ENCODE results near the gene NFKBIA. TPM values are rescaled to one million over a fixed set of nuclear protein-coding genes. Genes with fewer than 3 reads are reported as not detected.

NFKBIA gene
- polyA plus RNA-seq, 1 donor (not counting 4 experiments of a cell fraction or from before 2014, with no cell fraction given) = 123 TPM

DNA sequence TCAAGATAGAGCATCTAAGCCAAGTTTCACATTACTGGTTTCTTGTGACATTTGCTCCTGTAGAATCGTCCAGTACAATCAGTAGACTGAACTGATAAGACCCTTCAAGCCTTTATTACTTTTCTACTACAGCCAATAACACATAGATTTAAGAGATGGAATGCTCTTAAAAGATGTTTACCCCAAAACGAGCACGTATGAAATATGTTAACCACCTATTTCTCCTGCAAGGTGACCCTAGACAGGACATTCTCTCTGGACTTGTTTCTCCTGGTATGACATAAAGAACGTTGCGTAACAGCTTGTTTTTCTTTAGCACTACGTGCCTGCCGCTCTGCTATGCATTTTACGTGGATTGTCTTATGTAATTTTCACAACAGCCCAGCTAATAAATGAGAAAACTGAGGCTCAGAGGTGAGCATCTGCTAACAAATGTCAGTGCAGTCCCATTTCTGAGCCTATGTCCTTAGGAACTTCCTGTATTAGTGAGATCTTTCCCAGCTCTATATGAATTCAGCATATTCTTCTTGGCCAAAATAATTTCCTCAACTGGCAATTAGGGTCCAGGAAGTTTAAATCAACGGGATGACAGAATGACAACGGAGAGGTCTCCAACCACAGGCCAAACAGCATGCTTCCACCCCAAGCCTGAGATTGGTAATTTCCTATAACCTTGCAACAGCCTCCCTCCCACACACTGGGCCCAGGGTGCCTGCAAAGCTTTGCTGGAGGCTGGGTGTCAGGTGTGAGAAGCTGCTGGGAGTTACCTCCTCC is 3.7 kb downstream of the NFKBIA start:
- TF ChIP-seq, protein P1, sequence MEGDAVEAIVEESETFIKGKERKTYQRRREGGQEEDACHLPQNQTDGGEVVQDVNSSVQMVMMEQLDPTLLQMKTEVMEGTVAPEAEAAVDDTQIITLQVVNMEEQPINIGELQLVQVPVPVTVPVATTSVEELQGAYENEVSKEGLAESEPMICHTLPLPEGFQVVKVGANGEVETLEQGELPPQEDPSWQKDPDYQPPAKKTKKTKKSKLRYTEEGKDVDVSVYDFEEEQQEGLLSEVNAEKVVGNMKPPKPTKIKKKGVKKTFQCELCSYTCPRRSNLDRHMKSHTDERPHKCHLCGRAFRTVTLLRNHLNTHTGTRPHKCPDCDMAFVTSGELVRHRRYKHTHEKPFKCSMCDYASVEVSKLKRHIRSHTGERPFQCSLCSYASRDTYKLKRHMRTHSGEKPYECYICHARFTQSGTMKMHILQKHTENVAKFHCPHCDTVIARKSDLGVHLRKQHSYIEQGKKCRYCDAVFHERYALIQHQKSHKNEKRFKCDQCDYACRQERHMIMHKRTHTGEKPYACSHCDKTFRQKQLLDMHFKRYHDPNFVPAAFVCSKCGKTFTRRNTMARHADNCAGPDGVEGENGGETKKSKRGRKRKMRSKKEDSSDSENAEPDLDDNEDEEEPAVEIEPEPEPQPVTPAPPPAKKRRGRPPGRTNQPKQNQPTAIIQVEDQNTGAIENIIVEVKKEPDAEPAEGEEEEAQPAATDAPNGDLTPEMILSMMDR (optimal IDR thresholded peaks at IDR 0.05 in 1 of 3, IDR thresholded peaks at IDR 0.05 in 1 of 3, conservative IDR thresholded peaks at IDR 0.05 in 1 of 3; ENCODE audit: extremely low read depth in 1 of 3, insufficient read depth in 2 of 3, low read length in 3 of 3) = no peak
- TF ChIP-seq EZH2 (IDR thresholded peaks at IDR 0.05; ENCODE audit: low read length) = no peak
- H3K4me2 ChIP-seq (ENCODE audit: control insufficient read depth, extremely low read depth, insufficient read depth, low read depth, low read length) = peak overlapping the region; percentile 100
- H3K27me3 ChIP-seq (ENCODE audit: control insufficient read depth, extremely low read depth, insufficient read depth, low read length) = no peaks in the 10 kb centered on the region
- peaks cover 13 to 31% of the 10 kb centered on the region in 2 experiments for H3K36me3 ChIP-seq (ENCODE audit: control insufficient read depth in 2 of 2, extremely low read depth in 1 of 2, insufficient read depth in 2 of 2, low read length in 2 of 2)
- H3K9me3 ChIP-seq (ENCODE audit: control insufficient read depth, low read depth, low read length) = no peaks in the 10 kb centered on the region
- peaks cover 16% of the 10 kb centered on the region for H4K20me1 ChIP-seq (ENCODE audit: control insufficient read depth, extremely low read depth, insufficient read depth, low read length)
- H3K4me3 ChIP-seq (ENCODE audit: control insufficient read depth in 2 of 3, extremely low read depth in 1 of 3, insufficient read depth in 2 of 3, low read depth in 1 of 3, low read length in 3 of 3) = peak overlapping the region in 1 of 3 experiments; percentile 25
- dilution Hi-C loops (cut with MboI; ENCODE audit: extremely low pct_ligation_motif_present, low sequenced_read_pairs) = no loop called here
- H3K9me1 ChIP-seq (ENCODE audit: control insufficient read depth, extremely low read depth, insufficient read depth, low read length) = peaks cover 7% of the 10 kb centered on the region
- FAIRE-seq (no peak), DNase-seq (ENCODE audit: low read depth, low spot score) (no peak)
- peak overlapping the region; percentile 98 for H3K27ac ChIP-seq (ENCODE audit: control insufficient read depth, insufficient read depth, low read length)
- no peak overlapping the region for H2AFZ ChIP-seq (ENCODE audit: control insufficient read depth, low read length)
- peak overlapping the region; percentile 99 for H3K9ac ChIP-seq (ENCODE audit: control insufficient read depth, extremely low read depth, insufficient read depth, low read length)
- H3K79me2 ChIP-seq (ENCODE audit: control insufficient read depth, insufficient read depth, low read length) = peaks cover 15% of the 10 kb centered on the region
- H3K4me1 ChIP-seq (ENCODE audit: control insufficient read depth, extremely low read depth, insufficient read depth, low read length) = peaks cover 39% of the 10 kb centered on the region

DNA sequence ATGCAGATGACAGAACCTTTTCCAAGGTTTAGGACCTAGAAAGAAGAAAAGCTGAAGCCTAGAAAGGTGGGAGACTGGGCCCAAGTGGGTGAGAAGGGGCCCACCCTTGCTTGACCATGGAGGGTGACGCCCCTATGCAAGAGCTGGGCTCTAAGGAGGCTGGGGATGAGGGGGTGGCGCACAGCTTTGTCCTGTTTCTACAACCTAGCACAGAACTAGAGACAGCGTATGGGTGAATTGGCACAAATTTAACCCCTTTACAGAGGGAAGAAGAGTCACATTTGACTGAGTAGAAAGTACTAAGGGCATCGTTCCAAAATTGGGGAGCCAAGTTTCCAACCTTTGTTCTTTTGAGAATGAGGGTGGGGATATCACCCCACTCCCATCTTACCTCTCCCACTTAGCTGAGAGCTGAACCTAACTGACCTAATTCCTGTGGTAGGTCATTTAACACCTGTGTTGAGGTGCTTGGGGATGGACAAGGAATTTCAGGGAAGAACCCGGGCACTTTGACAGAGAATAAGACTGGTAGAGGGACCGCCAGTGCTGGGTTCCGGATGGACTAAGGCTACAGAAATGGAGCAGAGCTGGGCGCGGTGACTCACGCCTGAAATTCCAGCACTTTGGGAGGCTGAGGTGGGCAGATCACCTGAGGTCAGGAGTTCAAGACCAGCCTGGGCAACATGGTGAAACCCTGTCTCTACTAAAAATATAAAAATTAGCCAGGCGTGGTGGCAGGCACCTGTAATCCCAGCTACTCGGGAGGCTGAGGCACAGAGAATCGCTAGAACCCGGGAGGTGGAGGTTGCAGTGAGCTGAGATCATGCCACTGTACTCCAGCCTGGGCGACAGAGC is 5.2 kb downstream of the NFKBIA start:
- no peak overlapping the region for H3K9ac ChIP-seq (ENCODE audit: control insufficient read depth, extremely low read depth, insufficient read depth, low read length)
- H3K9me1 ChIP-seq (ENCODE audit: control insufficient read depth, extremely low read depth, insufficient read depth, low read length) = peaks cover 7% of the 10 kb centered on the region
- no peak overlapping the region for H3K4me2 ChIP-seq (ENCODE audit: control insufficient read depth, extremely low read depth, insufficient read depth, low read depth, low read length)
- no peak overlapping the region for H3K4me3 ChIP-seq (ENCODE audit: control insufficient read depth in 2 of 3, extremely low read depth in 1 of 3, insufficient read depth in 2 of 3, low read depth in 1 of 3, low read length in 3 of 3)
- H3K27me3 ChIP-seq (ENCODE audit: control insufficient read depth, extremely low read depth, insufficient read depth, low read length) = no peaks in the 10 kb centered on the region
- no peak overlapping the region for H2AFZ ChIP-seq (ENCODE audit: control insufficient read depth, low read length)
- H3K4me1 ChIP-seq (ENCODE audit: control insufficient read depth, extremely low read depth, insufficient read depth, low read length) = peaks cover 31% of the 10 kb centered on the region
- no peak for DNase-seq (ENCODE audit: low read depth, low spot score)
- H4K20me1 ChIP-seq (ENCODE audit: control insufficient read depth, extremely low read depth, insufficient read depth, low read length) = peaks cover 16% of the 10 kb centered on the region
- H3K27ac ChIP-seq (ENCODE audit: control insufficient read depth, insufficient read depth, low read length) = no peak overlapping the region
- no peak for TF ChIP-seq EZH2 (IDR thresholded peaks at IDR 0.05; ENCODE audit: low read length)
- TF ChIP-seq, protein P1 (optimal IDR thresholded peaks at IDR 0.05 in 1 of 3, IDR thresholded peaks at IDR 0.05 in 1 of 3, conservative IDR thresholded peaks at IDR 0.05 in 1 of 3; ENCODE audit: extremely low read depth in 1 of 3, insufficient read depth in 2 of 3, low read length in 3 of 3) = no peak
- dilution Hi-C loops (cut with MboI; ENCODE audit: extremely low pct_ligation_motif_present, low sequenced_read_pairs) = no loop called here
- no peaks in the 10 kb centered on the region for H3K9me3 ChIP-seq (ENCODE audit: control insufficient read depth, low read depth, low read length)
- H3K36me3 ChIP-seq (ENCODE audit: control insufficient read depth in 2 of 2, extremely low read depth in 1 of 2, insufficient read depth in 2 of 2, low read length in 2 of 2) = peaks cover 13 to 31% of the 10 kb centered on the region in 2 experiments
- no peak for FAIRE-seq
- peaks cover 15% of the 10 kb centered on the region for H3K79me2 ChIP-seq (ENCODE audit: control insufficient read depth, insufficient read depth, low read length)

Data from keratinocyte (primary cell).